SK-N-SH (cell line): ENCODE results near the gene MRAP. TPM values are rescaled to one million over a fixed set of nuclear protein-coding genes. Genes with fewer than 3 reads are reported as not detected.

Experiments
- CTCF ChIA-PET: fragments of 300-600, 350-600 bp; formaldehyde crosslinking; extraction: SDS; loops from one replicate; lab custom pipeline; 2021; lab: Yijun Ruan, JAX
- POLR2A ChIA-PET: fragments of 350-600 bp; sonication (Branson Sonifier 250); formaldehyde crosslinking; extraction: SDS; loops from one replicate; lab custom pipeline; 2020; ENCODE audit warnings: antibody characterized with exemption, inconsistent platforms; lab: Yijun Ruan, JAX
- DNase-seq: peaks from one replicate; pipeline ENCODE4 v3.0.0; 2012
- H2AFZ ChIP-seq: fragments of 200-600 bp; sonication (generic); 2 replicates; pipeline ENCODE4 v1.8.1; 2016; ENCODE audit warnings: antibody characterized with exemption, mild to moderate bottlenecking, low read depth
- H3F3A ChIP-seq: fragments of 200-600 bp; sonication (generic); replicated peaks from 2 replicates; pipeline ENCODE3; 2016; ENCODE audit warnings: antibody characterized with exemption, mild to moderate bottlenecking; ENCODE audit not compliant: insufficient read depth
- H3K27ac ChIP-seq, 2 experiments: fragments of 200-500 bp in 1 of 2; fragments of 200-600 bp in 1 of 2; sonication (Bioruptor generic) in 1 of 2; sonication (generic), shearing (Covaris generic) in 1 of 2; 2 replicates each; pipeline versions ENCODE4 v1.5.1 to v1.6.1; 2014 to 2016; ENCODE audit warnings: low read depth in 2 of 2, inconsistent platforms in 1 of 2, low read length in 1 of 2, mild to moderate bottlenecking in 1 of 2, mixed read lengths in 1 of 2
- H3K27me3 ChIP-seq: fragments of 200-600 bp; sonication (generic), shearing (Covaris generic); 2 replicates; pipeline ENCODE4 v1.6.1; 2016; ENCODE audit warnings: mixed run types; ENCODE audit not compliant: insufficient read depth
- H3K36me3 ChIP-seq, 2 experiments: fragments of 200-500 bp in 1 of 2; fragments of 200-600 bp in 1 of 2; sonication (Bioruptor generic) in 1 of 2; sonication (generic) in 1 of 2; replicated peaks in 1 of 2; 2 replicates each; pipeline versions ENCODE3 to v1.5.1; 2014 to 2016; ENCODE audit warnings: low read length in 1 of 2, mild to moderate bottlenecking in 1 of 2; ENCODE audit not compliant: insufficient read depth in 2 of 2, control insufficient read depth in 1 of 2
- H3K4me1 ChIP-seq, 2 experiments: fragments of 200-500 bp in 1 of 2; fragments of 200-600 bp in 1 of 2; sonication (Bioruptor generic) in 1 of 2; sonication (generic), shearing (Covaris generic) in 1 of 2; 2 replicates each; pipeline versions ENCODE4 v1.5.1 to v1.6.1; 2014 to 2016; ENCODE audit warnings: low read depth in 1 of 2, low read length in 1 of 2, mixed run types in 1 of 2; ENCODE audit not compliant: insufficient read depth in 2 of 2, control insufficient read depth in 1 of 2
- H3K4me2 ChIP-seq: fragments of 200-600 bp; sonication (generic), shearing (Covaris generic); 2 replicates; pipeline ENCODE4 v1.6.1; 2017; ENCODE audit warnings: mixed run types
- H3K4me3 ChIP-seq, 2 experiments: fragments of 200-500 bp in 1 of 2; fragments of 200-600 bp in 1 of 2; sonication (Bioruptor generic) in 1 of 2; sonication (generic), shearing (Covaris generic) in 1 of 2; 2 replicates each; pipeline versions ENCODE4 v1.5.1 to v1.8.1; 2014 to 2016; ENCODE audit warnings: low read depth in 2 of 2, inconsistent platforms in 1 of 2, low read length in 1 of 2, mild to moderate bottlenecking in 1 of 2, mixed read lengths in 1 of 2, moderate library complexity in 1 of 2
- H3K79me2 ChIP-seq: fragments of 200-600 bp; sonication (generic); 2 replicates; pipeline ENCODE4 v1.8.1; 2017; ENCODE audit warnings: mild to moderate bottlenecking; ENCODE audit not compliant: insufficient read depth
- H3K9ac ChIP-seq: fragments of 200-600 bp; sonication (generic); 2 replicates; pipeline ENCODE4 v1.6.1; 2017; ENCODE audit warnings: mixed run types
- H3K9me2 ChIP-seq: fragments of 200-600 bp; sonication (generic); 2 replicates; pipeline ENCODE4 v1.6.1; 2017; ENCODE audit warnings: mixed run types
- H3K9me3 ChIP-seq: fragments of 200-600 bp; sonication (generic); 2 replicates; pipeline ENCODE4 v1.6.1; 2017; ENCODE audit warnings: mixed run types, mild to moderate bottlenecking, moderate library complexity
- H4K20me1 ChIP-seq: fragments of 200-600 bp; sonication (generic); 2 replicates; pipeline ENCODE4 v1.6.1; 2017; ENCODE audit warnings: mild to moderate bottlenecking, mixed run types; ENCODE audit not compliant: insufficient read depth
- ELF1 ChIP-seq: IDR thresholded peaks from 2 replicates; pipeline ENCODE4 v1.4.0; 2012
- EZH2phosphoT487 ChIP-seq: fragments of 200-600 bp; sonication (generic); IDR thresholded peaks from 2 replicates; pipeline ENCODE4 v1.6.1; 2017; ENCODE audit warnings: low read depth, mixed run types, mild to moderate bottlenecking, antibody characterized with exemption, moderate library complexity, borderline replicate concordance
- FOSL2 ChIP-seq: IDR thresholded peaks from 2 replicates; pipeline ENCODE4 v1.4.0; 2012; ENCODE audit warnings: low read depth, mild to moderate bottlenecking, moderate library complexity, borderline replicate concordance
- FOXJ3 ChIP-seq: sonication (generic); formaldehyde crosslinking; IDR thresholded peaks from 2 replicates; pipeline ENCODE4 v1.5.1; 2020; ENCODE audit warnings: mild to moderate bottlenecking, missing genetic modification reagents
- GABPA ChIP-seq: IDR thresholded peaks from 2 replicates; pipeline ENCODE4 v1.4.0; 2012; ENCODE audit warnings: low read depth, mild to moderate bottlenecking
- MEF2A ChIP-seq: IDR thresholded peaks from 2 replicates; pipeline ENCODE4 v1.4.0; 2012; ENCODE audit warnings: low read depth, borderline replicate concordance
- NFIC ChIP-seq: IDR thresholded peaks from 2 replicates; pipeline ENCODE4 v1.4.0; 2012; ENCODE audit warnings: borderline replicate concordance
- RAD21 ChIP-seq: IDR thresholded peaks from 2 replicates; pipeline ENCODE4 v1.6.1; 2012; ENCODE audit warnings: mild to moderate bottlenecking, low read length
- RCOR1 ChIP-seq: fragments of 150-350 bp; IDR thresholded peaks from 2 replicates; pipeline ENCODE4 v1.6.1; 2017; ENCODE audit warnings: antibody characterized with exemption, low read length
- RFX5 ChIP-seq: IDR thresholded peaks from 2 replicates; pipeline ENCODE4 v1.6.1; 2012; ENCODE audit warnings: mild to moderate bottlenecking, improper control_type of control experiment, low read length
- RXRA ChIP-seq: IDR thresholded peaks from 2 replicates; pipeline ENCODE4 v1.4.0; 2012; ENCODE audit warnings: low read depth, mild to moderate bottlenecking, borderline replicate concordance
- SIN3A ChIP-seq: IDR thresholded peaks from 2 replicates; pipeline ENCODE4 v1.6.1; 2012; ENCODE audit warnings: low read depth, mild to moderate bottlenecking, low read length, moderate library complexity, borderline replicate concordance
- TAF1 ChIP-seq: IDR thresholded peaks from 2 replicates; pipeline ENCODE4 v1.6.1; 2012; ENCODE audit warnings: low read depth, mild to moderate bottlenecking, low read length, moderate library complexity, borderline replicate concordance
- TCF12 ChIP-seq: IDR thresholded peaks from 2 replicates; pipeline ENCODE4 v1.4.0; 2012
- TEAD4 ChIP-seq: IDR thresholded peaks from 2 replicates; pipeline ENCODE4 v1.4.0; 2012; ENCODE audit warnings: mild to moderate bottlenecking, borderline replicate concordance; ENCODE audit not compliant: insufficient read depth
- YY1 ChIP-seq: IDR thresholded peaks from 2 replicates; pipeline ENCODE4 v1.4.0; 2012; ENCODE audit warnings: low read depth, mild to moderate bottlenecking
- WGBS: methylation state at CpG from one replicate; pipeline ENCODE4 v1.1.6; 2017; ENCODE audit warnings: low lambda C conversion rate; 5-methylcytosine and 5-hydroxymethylcytosine counted together
- polyA plus RNA-seq, 3 experiments: library from polyadenylated mRNA; depleted of rRNA; stranded (reverse); fragments of >200 nt; gene quantifications; 2 replicates each; pipeline ENCODE4 v1.2.3, GENCODE V29; 2012
- TF ChIP-seq, protein P1 (sequence below): IDR thresholded peaks from 2 replicates; pipeline ENCODE4 v1.4.0; 2012; ENCODE audit warnings: low read depth, borderline replicate concordance
- TF ChIP-seq, protein P2 (sequence below): IDR thresholded peaks from 2 replicates; pipeline ENCODE4; 2012
- TF ChIP-seq, protein P3 (sequence below): fragments of 150-350 bp; IDR thresholded peaks from 2 replicates; pipeline ENCODE4 v1.6.1; 2016; ENCODE audit warnings: mild to moderate bottlenecking, low read depth, low read length
- TF ChIP-seq, protein P4 (sequence below): IDR thresholded peaks from 2 replicates; pipeline ENCODE4 v1.4.0; 2012; ENCODE audit warnings: low read depth

Gene MRAP
- polyA plus RNA-seq, 1 of the 3 experiments (the other 2 are of a cell fraction) = not detected

DNA sequence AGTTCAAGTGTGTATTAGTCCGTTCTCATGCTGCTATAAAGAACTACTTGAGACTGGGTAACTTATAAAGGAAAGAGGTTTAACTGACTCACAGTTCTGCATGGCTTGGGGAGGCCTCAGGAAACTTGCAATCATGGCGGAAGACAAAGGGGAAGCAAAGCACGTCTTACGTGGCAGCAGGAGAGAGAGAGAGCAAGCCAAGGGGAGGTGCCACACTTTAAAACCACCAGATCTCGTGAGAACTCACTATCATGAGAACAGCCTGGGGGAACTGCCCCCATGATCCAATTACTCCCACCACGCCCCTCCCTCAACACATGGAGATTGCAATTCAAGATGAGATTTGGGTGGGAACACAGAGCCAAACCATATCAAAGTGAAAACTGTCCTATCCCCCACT is 15.7 kb upstream of the MRAP start:
- H3K4me2 ChIP-seq = no peak overlapping the region
- CTCF ChIA-PET = no interaction called here
- POLR2A ChIA-PET = no interaction called here
- H3K9me2 ChIP-seq = no peaks in the 10 kb centered on the region
- no peak overlapping the region for H3K4me3 ChIP-seq
- no peak for DNase-seq
- H3K9me3 ChIP-seq = no peaks in the 10 kb centered on the region
- H3K27ac ChIP-seq = no peak overlapping the region
- H3K79me2 ChIP-seq = peaks cover 16% of the 10 kb centered on the region; the same call in 1 of the 2 replicates
- no peaks in the 10 kb centered on the region for H4K20me1 ChIP-seq
- H3K27me3 ChIP-seq = no peaks in the 10 kb centered on the region
- peaks cover 0 to 10% of the 10 kb centered on the region in 2 experiments; a peak in 1 of 4 replicates for H3K4me1 ChIP-seq
- peaks cover 3 to 5% of the 10 kb centered on the region in 2 experiments for H3K36me3 ChIP-seq
- no peak overlapping the region for H2AFZ ChIP-seq
- H3F3A ChIP-seq = peaks cover 12% of the 10 kb centered on the region
- TF ChIP-seq MEF2A (no peak), FOXJ3 (CRISPR knock-in tag) (no peak), RAD21 (no peak), YY1 (no peak), RCOR1 (no peak), RXRA (no peak), ELF1 (no peak), TEAD4 (no peak), EZH2phosphoT487 (no peak), GABPA (no peak), SIN3A (no peak), TAF1 (no peak), TCF12 (no peak), NFIC (no peak), FOSL2 (no peak), RFX5 (no peak)
- TF ChIP-seq, protein P1, sequence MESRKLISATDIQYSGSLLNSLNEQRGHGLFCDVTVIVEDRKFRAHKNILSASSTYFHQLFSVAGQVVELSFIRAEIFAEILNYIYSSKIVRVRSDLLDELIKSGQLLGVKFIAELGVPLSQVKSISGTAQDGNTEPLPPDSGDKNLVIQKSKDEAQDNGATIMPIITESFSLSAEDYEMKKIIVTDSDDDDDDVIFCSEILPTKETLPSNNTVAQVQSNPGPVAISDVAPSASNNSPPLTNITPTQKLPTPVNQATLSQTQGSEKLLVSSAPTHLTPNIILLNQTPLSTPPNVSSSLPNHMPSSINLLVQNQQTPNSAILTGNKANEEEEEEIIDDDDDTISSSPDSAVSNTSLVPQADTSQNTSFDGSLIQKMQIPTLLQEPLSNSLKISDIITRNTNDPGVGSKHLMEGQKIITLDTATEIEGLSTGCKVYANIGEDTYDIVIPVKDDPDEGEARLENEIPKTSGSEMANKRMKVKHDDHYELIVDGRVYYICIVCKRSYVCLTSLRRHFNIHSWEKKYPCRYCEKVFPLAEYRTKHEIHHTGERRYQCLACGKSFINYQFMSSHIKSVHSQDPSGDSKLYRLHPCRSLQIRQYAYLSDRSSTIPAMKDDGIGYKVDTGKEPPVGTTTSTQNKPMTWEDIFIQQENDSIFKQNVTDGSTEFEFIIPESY = no peak
- TF ChIP-seq, protein P2, sequence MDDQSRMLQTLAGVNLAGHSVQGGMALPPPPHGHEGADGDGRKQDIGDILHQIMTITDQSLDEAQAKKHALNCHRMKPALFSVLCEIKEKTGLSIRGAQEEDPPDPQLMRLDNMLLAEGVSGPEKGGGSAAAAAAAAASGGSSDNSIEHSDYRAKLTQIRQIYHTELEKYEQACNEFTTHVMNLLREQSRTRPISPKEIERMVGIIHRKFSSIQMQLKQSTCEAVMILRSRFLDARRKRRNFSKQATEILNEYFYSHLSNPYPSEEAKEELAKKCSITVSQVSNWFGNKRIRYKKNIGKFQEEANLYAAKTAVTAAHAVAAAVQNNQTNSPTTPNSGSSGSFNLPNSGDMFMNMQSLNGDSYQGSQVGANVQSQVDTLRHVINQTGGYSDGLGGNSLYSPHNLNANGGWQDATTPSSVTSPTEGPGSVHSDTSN = no peak
- TF ChIP-seq, protein P3, sequence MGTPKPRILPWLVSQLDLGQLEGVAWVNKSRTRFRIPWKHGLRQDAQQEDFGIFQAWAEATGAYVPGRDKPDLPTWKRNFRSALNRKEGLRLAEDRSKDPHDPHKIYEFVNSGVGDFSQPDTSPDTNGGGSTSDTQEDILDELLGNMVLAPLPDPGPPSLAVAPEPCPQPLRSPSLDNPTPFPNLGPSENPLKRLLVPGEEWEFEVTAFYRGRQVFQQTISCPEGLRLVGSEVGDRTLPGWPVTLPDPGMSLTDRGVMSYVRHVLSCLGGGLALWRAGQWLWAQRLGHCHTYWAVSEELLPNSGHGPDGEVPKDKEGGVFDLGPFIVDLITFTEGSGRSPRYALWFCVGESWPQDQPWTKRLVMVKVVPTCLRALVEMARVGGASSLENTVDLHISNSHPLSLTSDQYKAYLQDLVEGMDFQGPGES = no peak
- TF ChIP-seq, protein P4, sequence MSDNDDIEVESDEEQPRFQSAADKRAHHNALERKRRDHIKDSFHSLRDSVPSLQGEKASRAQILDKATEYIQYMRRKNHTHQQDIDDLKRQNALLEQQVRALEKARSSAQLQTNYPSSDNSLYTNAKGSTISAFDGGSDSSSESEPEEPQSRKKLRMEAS = no peak
- TF ChIP-seq, all 33 proteins: peak for 0
- 85% methylated on average over 6 of the region's 6 CpGs for WGBS
- H3K9ac ChIP-seq = no peak overlapping the region
